GM19351 (cell line): ENCODE measurements around the gene NEU2.
A peak's percentile ranks its signal among the peaks of the same experiment; 100 is the strongest.

Source experiments
- ATAC-seq: cut with Tn5 transposase; IDR thresholded peaks from one replicate; pipeline ENCODE4 v1.9.1; 2021; ENCODE audit warnings: mild to moderate bottlenecking, moderate library complexity; ENCODE audit not compliant: unreplicated experiment

NEU2 gene

GRCh38 chr2:233075141-233075965, 42.9 kb downstream of the NEU2 start:
- ATAC-seq = peak; percentile 31

GRCh38 chr2:233075966-233076339, 43.5 kb downstream of the NEU2 start:
- peak; percentile 57 for ATAC-seq

- no peak for ATAC-seq
Measured at GRCh38 chr2:233076749-233077148, 44.3 kb downstream of the NEU2 start.

GRCh38 chr2:233079473-233079877, 47.0 kb downstream of the NEU2 start:
- ATAC-seq = peak; percentile 36

- no peak for ATAC-seq
Measured at GRCh38 chr2:233079953-233080835, 47.7 kb downstream of the NEU2 start.

- no peak for ATAC-seq
Measured at GRCh38 chr2:233080836-233081229, 48.4 kb downstream of the NEU2 start.

- no peak for ATAC-seq
Measured at GRCh38 chr2:233081232-233081730, 48.8 kb downstream of the NEU2 start.

GRCh38 chr2:233081731-233082221, 49.3 kb downstream of the NEU2 start:
- peak; percentile 1 for ATAC-seq

- ATAC-seq = peak; percentile 44
Measured at GRCh38 chr2:233082222-233082930, 49.9 kb downstream of the NEU2 start.

- no peak for ATAC-seq
Measured at GRCh38 chr2:233082931-233083755, 50.7 kb downstream of the NEU2 start.

GRCh38 chr2:233083782-233084181, 51.3 kb downstream of the NEU2 start:
- no peak for ATAC-seq

GRCh38 chr2:233084488-233084887, 52.0 kb downstream of the NEU2 start:
- no peak for ATAC-seq
